CD14-positive monocyte (primary cell): ENCODE measurements around the gene PITPNC1. TPM values are rescaled to one million over a fixed set of nuclear protein-coding genes. Genes with fewer than 3 reads are reported as not detected.
"Not testable (repeated sequence)": the region's sequence is repeated elsewhere in the genome, so short reads cannot be mapped to it uniquely, and the experiment has no call there.

ENCODE experiments used
- DNase-seq, 3 donors: peaks; one replicate each; pipeline ENCODE4 v3.0.0-alpha.2; 2011 to 2022
- H2AFZ ChIP-seq: 2 replicates; pipeline ENCODE4 v1.6.0; 2012; ENCODE audit warnings: mild to moderate bottlenecking, low read depth, low read length, inconsistent platforms; ENCODE audit not compliant: insufficient read depth, poor library complexity, severe bottlenecking
- H3K27ac ChIP-seq, 2 donors: 1 replicate in 1 of 2; 2 replicates in 1 of 2; pipeline ENCODE4 v1.5.1; 2012 to 2013; ENCODE audit warnings: low read length in 2 of 2, control low read depth in 1 of 2, inconsistent platforms in 1 of 2, low read depth in 1 of 2, mild to moderate bottlenecking in 1 of 2
- H3K27me3 ChIP-seq, 2 donors: one replicate each; pipeline versions ENCODE4 v1.6.0 to v1.6.1; 2011 to 2013; ENCODE audit warnings: low read length in 2 of 2; ENCODE audit not compliant: control insufficient read depth in 2 of 2, insufficient read depth in 2 of 2
- H3K36me3 ChIP-seq, 2 donors: replicated peaks in 1 of 2; 1 replicate in 1 of 2; 2 replicates in 1 of 2; pipeline versions ENCODE4 v1.5.1 to v1.6.1; 2012 to 2013; ENCODE audit warnings: low read length in 2 of 2, control low read depth in 1 of 2, inconsistent platforms in 1 of 2, mild to moderate bottlenecking in 1 of 2; ENCODE audit not compliant: insufficient read depth in 2 of 2, control insufficient read depth in 1 of 2
- H3K4me1 ChIP-seq, 2 donors: 1 replicate in 1 of 2; 2 replicates in 1 of 2; pipeline versions ENCODE4 v1.5.1 to v1.6.1; 2012 to 2013; ENCODE audit warnings: low read length in 2 of 2, control low read depth in 1 of 2, inconsistent platforms in 1 of 2, mild to moderate bottlenecking in 1 of 2, moderate library complexity in 1 of 2; ENCODE audit not compliant: insufficient read depth in 2 of 2, control insufficient read depth in 1 of 2
- H3K4me2 ChIP-seq: replicated peaks from 2 replicates; pipeline ENCODE3; 2012; ENCODE audit warnings: low read length, moderate library complexity, mild to moderate bottlenecking; ENCODE audit not compliant: poor library complexity, severe bottlenecking; ENCODE audit errors: extremely low read depth
- H3K4me3 ChIP-seq, 3 experiments: fragments of 200-600 bp in 1 of 3; sonication (generic) in 1 of 3; replicated peaks in 1 of 3; 1 replicate in 2 of 3; 2 replicates in 1 of 3; pipeline ENCODE4 v1.5.1; 2011 to 2013; ENCODE audit warnings: low read length in 3 of 3, mild to moderate bottlenecking in 3 of 3, control low read depth in 2 of 3, low read depth in 2 of 3, inconsistent platforms in 1 of 3, moderate library complexity in 1 of 3
- H3K79me2 ChIP-seq: 2 replicates; pipeline ENCODE4 v1.6.0; 2012; ENCODE audit warnings: mild to moderate bottlenecking, control low read depth, inconsistent platforms, low read length, moderate library complexity; ENCODE audit not compliant: insufficient read depth
- H3K9ac ChIP-seq: 2 replicates; pipeline ENCODE4 v1.6.0; 2017; ENCODE audit warnings: low read length, mild to moderate bottlenecking; ENCODE audit not compliant: insufficient read depth, poor library complexity, severe bottlenecking
- H3K9me3 ChIP-seq, 2 donors: replicated peaks in 1 of 2; 1 replicate in 1 of 2; 2 replicates in 1 of 2; pipeline versions ENCODE4 v1.5.1 to v1.6.1; 2012 to 2013; ENCODE audit warnings: low read length in 2 of 2, control low read depth in 1 of 2; ENCODE audit not compliant: control insufficient read depth in 1 of 2, insufficient read depth in 1 of 2
- H4K20me1 ChIP-seq: 2 replicates; pipeline ENCODE4 v1.6.0; 2012; ENCODE audit warnings: mild to moderate bottlenecking, low read length, control low read depth, moderate library complexity; ENCODE audit not compliant: insufficient read depth
- H3K27ac Mint-ChIP-seq, 7 donors: one replicate each; pipeline ENCODE4 v1.8.0; 2020; ENCODE audit warnings: mild to moderate bottlenecking in 7 of 7, mixed read lengths in 7 of 7, moderate library complexity in 6 of 7, inconsistent platforms in 2 of 7
- H3K27me3 Mint-ChIP-seq, 3 donors: one replicate each; pipeline ENCODE4 v1.8.0; 2021 to 2022; ENCODE audit warnings: low read depth in 3 of 3, mild to moderate bottlenecking in 3 of 3, mixed read lengths in 3 of 3, moderate library complexity in 3 of 3, inconsistent platforms in 1 of 3
- H3K36me3 Mint-ChIP-seq, 2 donors: one replicate each; pipeline ENCODE4 v1.8.0; 2020; ENCODE audit warnings: mixed read lengths in 2 of 2, inconsistent platforms in 1 of 2, mild to moderate bottlenecking in 1 of 2
- H3K4me1 Mint-ChIP-seq: one replicate; pipeline ENCODE4 v1.8.0; 2020; ENCODE audit warnings: mild to moderate bottlenecking, mixed read lengths
- H3K4me3 Mint-ChIP-seq, 2 donors: one replicate each; pipeline ENCODE4 v1.8.0; 2020; ENCODE audit warnings: mild to moderate bottlenecking in 2 of 2, mixed read lengths in 2 of 2, moderate library complexity in 1 of 2
- H3K9me3 Mint-ChIP-seq, 7 donors: one replicate each; pipeline ENCODE4 v1.8.0; 2020 to 2022; ENCODE audit warnings: mixed read lengths in 7 of 7, mild to moderate bottlenecking in 6 of 7, moderate library complexity in 6 of 7, inconsistent platforms in 2 of 7
- CTCF ChIP-seq: fragments of 200-600 bp; IDR thresholded peaks from one replicate; pipeline ENCODE4 v1.8.0; 2022; ENCODE audit warnings: antibody characterized with exemption, mild to moderate bottlenecking
- WGBS: methylation state at CpG from one replicate; pipeline ENCODE4 v1.1.5; 2013; ENCODE audit warnings: missing lambda C conversion rate; ENCODE audit not compliant: insufficient coverage; 5-methylcytosine and 5-hydroxymethylcytosine counted together
- intact Hi-C, 2 donors: fragments of 100-400 bp; cut with micrococcal nuclease; formaldehyde crosslinking; loops; one replicate each; pipeline versions ENCODE4 v1.15.0 to v1.15.1; 2023
- polyA plus RNA-seq, 3 donors: library from polyadenylated mRNA; depleted of rRNA in 1 of 3; unstranded in 2 of 3; stranded (reverse) in 1 of 3; fragments of 300-500 nt in 2 of 3; fragments of >200 nt in 1 of 3; fragmentation: Illumina TruSeq in 2 of 3; gene quantifications; 1 replicate in 2 of 3; 2 replicates in 1 of 3; pipeline ENCODE4 v1.2.3, GENCODE V29; 2012 to 2021

PITPNC1 gene
- polyA plus RNA-seq, 3 donors = 18.5 to 31.0 (median 21.7) TPM

- no peak overlapping the region for H3K27ac ChIP-seq
- H3K9me3 ChIP-seq = no peaks in the 10 kb centered on the region
- Mint-ChIP-seq H3K4me1 (peaks cover 31% of the 10 kb centered on the region), H3K36me3 (peaks cover 3 to 8% of the 10 kb centered on the region in 2 donors), H3K27ac (no peak overlapping the region), H3K4me3 (no peak overlapping the region), H3K9me3 (peaks cover 0 to 2% (median 0%) of the 10 kb centered on the region in 7 donors), H3K27me3 (no peaks in the 10 kb centered on the region)
- H3K27me3 ChIP-seq = no peaks in the 10 kb centered on the region
- no peak overlapping the region for H3K4me3 ChIP-seq
- H3K4me1 ChIP-seq = peaks cover 23 to 25% of the 10 kb centered on the region in 2 donors
- no CpG with 5 or more reads among the region's 4 CpGs for WGBS
- intact Hi-C loops = no loop called here
- DNase-seq = no peak
- peaks cover 11% of the 10 kb centered on the region for H4K20me1 ChIP-seq
- peaks cover 10% of the 10 kb centered on the region for H3K79me2 ChIP-seq
- TF ChIP-seq CTCF = no peak
- no peak overlapping the region for H3K9ac ChIP-seq
- H3K36me3 ChIP-seq = no peaks in the 10 kb centered on the region
- H3K4me2 ChIP-seq = no peak overlapping the region
- H2AFZ ChIP-seq = no peak overlapping the region
Observed at GRCh38 chr17:67427424-67427823, 50.3 kb downstream of the PITPNC1 start.

GRCh38 chr17:67430515-67430914, 53.4 kb downstream of the PITPNC1 start:
- not testable (repeated sequence) for H4K20me1 ChIP-seq, H3K9me3 ChIP-seq, H2AFZ ChIP-seq, H3K4me3 ChIP-seq, H3K9me3 Mint-ChIP-seq, H3K9ac ChIP-seq, H3K27me3 ChIP-seq, H3K36me3 Mint-ChIP-seq, H3K4me3 Mint-ChIP-seq, H3K36me3 ChIP-seq, DNase-seq, H3K27ac ChIP-seq, H3K27me3 Mint-ChIP-seq, H3K4me2 ChIP-seq
- peaks cover 22% of the 10 kb centered on the region for H3K79me2 ChIP-seq
- H3K4me1 ChIP-seq = peaks cover 47 to 49% of the 10 kb centered on the region in 2 donors
- no CpG with 5 or more reads among the region's 4 CpGs for WGBS
- intact Hi-C loops = loop anchor here in 1 of 2 donors (5.0 kb wide), 1 partner anchor 53 kb away; the partner anchor contains the start of gene PITPNC1
- H3K4me1 Mint-ChIP-seq = peaks cover 43% of the 10 kb centered on the region
- peak overlapping the region in 2 of 7 donors; percentile 21 to 57 for H3K27ac Mint-ChIP-seq
